Right cardiac atrium (tissue), 5 donors: ENCODE results near the gene ZBTB43. TPM values are rescaled to one million over a fixed set of nuclear protein-coding genes. Genes with fewer than 3 reads are reported as not detected.
A peak's percentile ranks its signal among the peaks of the same experiment; 100 is the strongest.

ENCODE experiments used
- ATAC-seq, 2 donors: fragments of 200-7000 bp; cut with Tn5 transposase; one replicate each; pipeline versions ENCODE4 v1.8.0 to v1.9.1; 2020; ENCODE audit warnings: moderate library complexity in 2 of 2, mild to moderate bottlenecking in 1 of 2
- DNase-seq, 3 donors: peaks; one replicate each; pipeline ENCODE4 v3.0.0-alpha.2; 2020
- H3K27ac ChIP-seq: one replicate; pipeline ENCODE4 v1.5.1; 2013; ENCODE audit warnings: mild to moderate bottlenecking, low read length, control low read depth, moderate library complexity
- H3K27me3 ChIP-seq: one replicate; pipeline ENCODE4 v1.6.1; 2013; ENCODE audit not compliant: control insufficient read depth, insufficient read depth
- H3K4me1 ChIP-seq: one replicate; pipeline ENCODE4 v1.6.1; 2013; ENCODE audit warnings: low read length; ENCODE audit not compliant: control insufficient read depth, insufficient read depth
- H3K4me3 ChIP-seq: one replicate; pipeline ENCODE4 v1.5.1; 2013; ENCODE audit warnings: low read length, control low read depth
- H3K9me3 ChIP-seq: one replicate; pipeline ENCODE4 v1.6.1; 2013; ENCODE audit warnings: low read length; ENCODE audit not compliant: control insufficient read depth
- WGBS: extraction: QIAGEN DNeasy Blood & Tissue Kit; methylation state at CpG from one replicate; pipeline ENCODE4 v1.1.7; 2013; 5-methylcytosine and 5-hydroxymethylcytosine counted together
- intact Hi-C, 4 donors: fragments of 100-400 bp; cut with DNase I; formaldehyde crosslinking; loops; one replicate each; pipeline versions ENCODE4 v1.11.0 to v1.14.0; 2022 to 2023
- polyA plus RNA-seq: library from polyadenylated mRNA; stranded (reverse); fragments of 200-250 nt; gene quantifications from one replicate; pipeline ENCODE4 v1.2.3, GENCODE V29; 2013
- total RNA-seq, 4 donors: library from RNA; stranded (reverse); fragmentation: NEBNext Ultra II Directional; extraction: Animal tissue kit (Norgen Biotek cat#: 25700); gene quantifications; one replicate each; pipeline ENCODE4 v1.2.1, GENCODE V29; 2021
- donor health status: healthy with polysubstance abuse.
- donor health status: DM: no; HTN: yes; CAD: no.
- donor health status: DM: no; HTN: no; CAD: no.
- donor health status: DM: no; HTN: yes; CAD: no; lungs with severe emphysema.
- donor health status: DM: yes; HTN: yes; CAD: no.

ZBTB43 gene
- total and polyA plus RNA-seq, 5 donors = 7.5 to 23.4 (median 19.4) TPM

- no peaks in the 10 kb centered on the region for H3K27me3 ChIP-seq
- intact Hi-C loops = no loop called here
- H3K4me1 ChIP-seq = peaks cover 3% of the 10 kb centered on the region
- WGBS = 95% methylated on average over 2 of the region's 2 CpGs
- no peak overlapping the region for H3K27ac ChIP-seq
- H3K4me3 ChIP-seq = no peak overlapping the region
- no peaks in the 10 kb centered on the region for H3K9me3 ChIP-seq
- no peak for DNase-seq
- ATAC-seq = no peak
Measured at GRCh38 chr9:126859111-126859510, 54.3 kb downstream of the ZBTB43 start.

GRCh38 chr9:126860077-126860756 lies 55.4 kb downstream of the ZBTB43 start, which contains the start of gene ZBTB34:
Gene ZBTB34, plus strand, starts transcription at chr9:126860639. Its CDS starts 18,761 bp downstream, at chr9:126879400.
- Histone ChIP-seq H3K27me3 (no peaks in the 10 kb centered on the region), H3K27ac (peak within 1 kb of the TSS; percentile 98), H3K4me3 (peak within 1 kb of the TSS; percentile 100), H3K9me3 (no peaks in the 10 kb centered on the region), H3K4me1 (peaks cover 3% of the 10 kb centered on the region)
- ATAC-seq (peak; percentile 82 to 84), DNase-seq (peak; percentile 64 to 87 (median 86))
- 1% methylated on average over 67 of the region's 67 CpGs for WGBS
- intact Hi-C loops = no loop called here

DNA sequence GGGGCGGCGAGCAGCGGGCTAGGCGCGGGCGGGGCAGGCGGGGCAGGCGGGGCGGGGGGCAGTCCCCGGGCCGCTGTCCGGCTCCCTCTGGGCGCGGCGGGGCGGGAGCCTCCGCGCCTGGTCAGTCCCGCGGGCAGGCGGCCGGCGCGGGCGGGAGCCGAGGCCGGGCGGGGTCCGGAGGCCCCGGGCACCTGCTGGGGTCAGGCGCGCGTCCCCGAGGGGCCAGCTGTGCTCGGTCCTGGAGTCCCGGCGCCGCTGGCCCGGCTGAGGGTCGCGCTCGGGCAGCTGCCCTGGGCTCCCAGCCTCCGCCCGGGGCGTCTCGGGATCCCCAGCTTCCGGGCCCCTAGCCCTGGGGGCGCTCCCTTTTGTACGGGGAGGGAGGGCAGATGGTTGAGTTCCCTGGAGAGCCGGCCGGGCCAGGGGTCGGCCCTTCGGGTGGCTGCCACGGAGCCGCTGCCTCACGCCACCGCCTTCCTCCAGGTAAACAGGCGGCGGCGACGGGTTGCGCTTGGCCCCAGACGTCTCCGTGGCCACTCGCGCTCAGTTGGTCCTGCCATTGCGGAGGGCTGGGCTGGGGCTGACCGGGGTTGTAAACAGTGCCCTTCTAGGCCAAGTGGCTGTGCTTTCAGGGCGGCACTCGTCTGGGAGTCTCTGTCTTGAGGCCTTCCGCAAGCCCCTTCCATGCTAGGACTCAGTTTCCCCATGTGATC lies 56.1 kb downstream of the ZBTB43 start:
- ATAC-seq = peak; percentile 52 to 56
- H3K4me1 ChIP-seq = peaks cover 3% of the 10 kb centered on the region
- intact Hi-C loops = no loop called here
- under 1% methylated on average over 66 of the region's 71 CpGs for WGBS
- H3K27ac ChIP-seq = peak overlapping the region; percentile 62
- no peaks in the 10 kb centered on the region for H3K9me3 ChIP-seq
- H3K4me3 ChIP-seq = peak overlapping the region; percentile 100
- no peaks in the 10 kb centered on the region for H3K27me3 ChIP-seq
- peak; percentile 35 to 74 (median 64) for DNase-seq

GRCh38 chr9:126861707-126862103 lies 56.9 kb downstream of the ZBTB43 start:
- no peak for ATAC-seq
- DNase-seq = no peak
- H3K4me3 ChIP-seq = peak overlapping the region; percentile 100
- WGBS = 20% methylated on average over 3 of the region's 3 CpGs
- peaks cover 3% of the 10 kb centered on the region for H3K4me1 ChIP-seq
- H3K27me3 ChIP-seq = no peaks in the 10 kb centered on the region
- intact Hi-C loops = no loop called here
- no peaks in the 10 kb centered on the region for H3K9me3 ChIP-seq
- no peak overlapping the region for H3K27ac ChIP-seq

DNA sequence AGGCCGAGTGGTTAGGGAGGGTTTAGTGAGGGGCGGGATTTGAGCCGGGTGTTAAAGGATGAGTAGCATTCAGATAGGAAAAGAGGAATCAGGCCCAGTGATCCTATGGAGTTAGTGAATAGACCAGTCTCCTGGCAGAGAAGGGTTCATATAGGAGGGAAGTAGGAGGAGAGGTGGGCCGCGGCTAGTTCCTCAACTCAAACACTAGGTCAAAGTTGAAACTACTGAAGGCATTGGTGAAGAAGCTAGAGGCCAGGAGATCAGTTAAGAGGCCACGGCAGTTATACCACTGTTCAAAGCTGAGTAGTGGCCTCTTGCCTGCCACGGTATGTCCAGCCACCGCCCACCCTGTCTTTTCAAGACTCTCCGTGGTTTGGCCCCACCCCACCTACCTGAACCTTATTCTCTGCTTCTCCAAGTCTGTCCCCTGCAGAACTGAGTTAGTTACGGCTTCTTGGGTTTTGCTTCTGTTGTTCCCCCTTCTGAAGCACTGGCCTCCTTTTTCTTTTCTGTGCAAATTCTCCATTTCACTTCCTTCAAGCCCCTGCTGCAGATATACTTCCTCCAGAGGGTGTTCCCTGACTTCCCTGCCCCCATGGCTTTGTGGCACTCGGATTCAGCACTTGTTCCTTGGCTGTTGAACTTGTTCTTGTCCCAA lies 57.4 kb downstream of the ZBTB43 start:
- DNase-seq (no peak), ATAC-seq (no peak)
- Histone ChIP-seq H3K9me3 (no peaks in the 10 kb centered on the region), H3K27me3 (no peaks in the 10 kb centered on the region), H3K27ac (peak overlapping the region; percentile 26), H3K4me3 (peak overlapping the region; percentile 100), H3K4me1 (peaks cover 3% of the 10 kb centered on the region)
- intact Hi-C loops = no loop called here
- WGBS = 46% methylated on average over 11 of the region's 11 CpGs

- no peaks in the 10 kb centered on the region for H3K27me3 ChIP-seq
- DNase-seq (no peak), ATAC-seq (no peak)
- no peaks in the 10 kb centered on the region for H3K9me3 ChIP-seq
- no peak overlapping the region for H3K27ac ChIP-seq
- 68% methylated on average over 2 of the region's 2 CpGs for WGBS
- H3K4me1 ChIP-seq = peaks cover 8% of the 10 kb centered on the region
- H3K4me3 ChIP-seq = no peak overlapping the region
- intact Hi-C loops = no loop called here
Measured at GRCh38 chr9:126864771-126865170, 59.9 kb downstream of the ZBTB43 start.

DNA sequence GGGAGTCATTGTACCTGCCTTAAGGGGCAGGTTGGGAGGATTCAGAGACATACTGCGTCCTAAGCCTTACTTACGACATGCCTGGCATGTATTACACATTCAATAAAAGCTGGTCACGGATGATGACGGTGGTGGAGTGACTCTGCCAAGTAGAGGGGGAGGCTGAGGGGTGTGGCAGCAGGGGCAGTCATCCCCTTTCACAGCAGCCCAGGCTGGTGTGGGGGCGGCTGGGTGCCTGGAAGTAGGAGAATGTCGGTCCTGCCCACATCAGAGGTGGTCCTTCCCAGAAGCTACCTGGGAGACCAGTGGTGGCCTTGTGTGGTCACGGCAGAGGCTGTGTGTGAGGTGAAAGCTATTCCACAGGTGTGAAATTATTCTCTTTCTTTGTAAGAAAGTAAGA lies 64.5 kb downstream of the ZBTB43 start:
- Histone ChIP-seq H3K27me3 (no peaks in the 10 kb centered on the region), H3K4me3 (no peak overlapping the region), H3K9me3 (no peaks in the 10 kb centered on the region), H3K27ac (no peak overlapping the region), H3K4me1 (peaks cover 5% of the 10 kb centered on the region)
- WGBS = 87% methylated on average over 7 of the region's 7 CpGs
- intact Hi-C loops = no loop called here
- ATAC-seq (no peak), DNase-seq (no peak)

DNA sequence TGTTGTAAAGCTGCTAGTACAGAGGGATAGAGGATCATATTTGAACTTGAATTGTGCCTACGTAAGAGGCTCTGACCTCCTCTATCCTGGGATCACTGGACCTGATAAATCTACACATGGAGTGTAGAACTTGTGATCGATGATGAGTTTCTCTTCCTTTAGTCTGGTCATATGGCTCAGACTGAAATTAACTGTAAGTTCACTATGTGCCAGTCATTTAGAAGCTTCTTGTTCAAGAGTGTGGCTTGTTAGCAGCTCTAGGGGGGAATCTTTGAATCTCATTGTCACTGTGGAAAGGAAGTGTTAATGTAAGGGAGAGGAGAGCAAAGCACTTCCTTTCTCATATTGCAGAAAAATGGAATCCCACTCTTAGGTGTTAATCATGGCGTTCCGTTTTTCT lies 67.7 kb downstream of the ZBTB43 start:
- DNase-seq = no peak
- no peaks in the 10 kb centered on the region for H3K27me3 ChIP-seq
- H3K9me3 ChIP-seq = no peaks in the 10 kb centered on the region
- WGBS = 63% methylated on average over 4 of the region's 4 CpGs
- H3K27ac ChIP-seq = no peak overlapping the region
- H3K4me1 ChIP-seq = peaks cover 5% of the 10 kb centered on the region
- no peak overlapping the region for H3K4me3 ChIP-seq
- ATAC-seq = no peak
- intact Hi-C loops = no loop called here

DNA sequence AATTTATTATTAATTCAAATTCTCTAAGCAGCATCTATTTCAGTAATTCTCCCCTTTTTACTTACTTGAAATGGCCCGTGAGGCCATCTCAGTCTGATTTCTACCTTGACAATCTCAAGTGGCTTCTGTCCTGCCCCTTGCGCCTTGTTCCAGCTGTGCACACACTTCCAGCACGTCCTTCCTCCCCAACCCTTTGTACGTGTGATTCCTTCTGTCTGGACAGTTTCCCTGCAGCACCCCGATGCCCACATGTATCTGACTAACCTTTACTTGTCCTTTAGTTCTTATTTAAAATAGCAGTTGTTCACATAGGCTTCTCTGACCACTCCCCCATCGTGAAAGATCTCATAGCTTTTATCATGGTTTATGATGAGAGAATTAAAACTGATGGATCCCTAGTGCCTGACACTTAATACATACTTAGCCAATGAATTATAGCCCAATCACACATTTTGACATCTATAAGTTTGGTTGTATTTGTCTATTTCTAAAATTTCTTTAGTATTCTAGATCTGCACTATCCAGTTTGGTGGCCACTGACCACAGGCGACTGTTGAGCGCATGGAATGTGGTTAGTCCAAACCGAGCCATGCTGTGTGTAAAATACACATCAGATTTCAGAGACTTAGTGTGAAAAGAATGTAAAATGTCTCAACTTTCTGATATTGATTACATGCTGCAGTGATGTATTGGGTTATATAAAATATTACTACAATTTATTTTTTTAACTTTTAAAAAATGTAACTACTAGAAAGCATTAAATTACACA lies 69.9 kb downstream of the ZBTB43 start:
- H3K4me3 ChIP-seq = no peak overlapping the region
- no peak overlapping the region for H3K27ac ChIP-seq
- intact Hi-C loops = no loop called here
- H3K9me3 ChIP-seq = no peaks in the 10 kb centered on the region
- ATAC-seq (no peak), DNase-seq (no peak)
- no peaks in the 10 kb centered on the region for H3K27me3 ChIP-seq
- no peaks in the 10 kb centered on the region for H3K4me1 ChIP-seq
- 64% methylated on average over 9 of the region's 9 CpGs for WGBS

- no peak for ATAC-seq
- 72% methylated on average over 4 of the region's 4 CpGs for WGBS
- Histone ChIP-seq H3K9me3 (no peaks in the 10 kb centered on the region), H3K4me1 (no peaks in the 10 kb centered on the region), H3K27ac (no peak overlapping the region), H3K27me3 (no peaks in the 10 kb centered on the region), H3K4me3 (no peak overlapping the region)
- no peak for DNase-seq
- intact Hi-C loops = no loop called here
Measured at GRCh38 chr9:126875756-126876510, 71.1 kb downstream of the ZBTB43 start.
